Measurements from ENCODE around the gene LYRM4. TPM values are rescaled to one million over a fixed set of nuclear protein-coding genes. Genes with fewer than 3 reads are reported as not detected.

LYRM4 gene
- total RNA-seq, 1 donor from 2014 or later = 39.0 TPM

DNA sequence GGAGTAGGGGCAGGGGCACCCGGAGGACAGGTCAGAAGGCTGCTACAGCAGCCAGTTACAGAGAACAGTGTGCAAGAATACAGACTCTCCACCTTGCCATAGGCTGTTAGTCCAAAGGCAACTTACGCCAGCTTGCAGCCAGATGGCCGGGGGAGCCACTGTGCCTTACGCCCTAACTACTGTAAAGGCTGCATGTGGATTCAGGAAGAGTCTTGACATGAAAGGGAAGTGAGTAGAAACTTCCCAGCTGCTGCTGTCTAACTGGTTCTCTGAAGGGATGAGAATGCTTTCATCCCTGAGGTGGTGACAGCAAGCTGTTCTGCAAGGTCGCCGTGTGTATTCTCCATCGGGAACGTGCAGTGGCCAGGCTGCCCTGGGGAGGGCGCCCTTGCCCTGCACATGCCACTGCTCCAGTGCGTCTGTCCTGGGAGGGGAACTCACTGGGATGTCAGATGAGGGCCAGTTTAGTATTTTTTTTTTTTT is 46.1 kb downstream of the LYRM4 start:
- Mint-ChIP-seq H3K4me3 (ENCODE audit: unreplicated experiment) (no peak overlapping the region), H3K27ac (ENCODE audit: unreplicated experiment) (no peak overlapping the region)

DNA sequence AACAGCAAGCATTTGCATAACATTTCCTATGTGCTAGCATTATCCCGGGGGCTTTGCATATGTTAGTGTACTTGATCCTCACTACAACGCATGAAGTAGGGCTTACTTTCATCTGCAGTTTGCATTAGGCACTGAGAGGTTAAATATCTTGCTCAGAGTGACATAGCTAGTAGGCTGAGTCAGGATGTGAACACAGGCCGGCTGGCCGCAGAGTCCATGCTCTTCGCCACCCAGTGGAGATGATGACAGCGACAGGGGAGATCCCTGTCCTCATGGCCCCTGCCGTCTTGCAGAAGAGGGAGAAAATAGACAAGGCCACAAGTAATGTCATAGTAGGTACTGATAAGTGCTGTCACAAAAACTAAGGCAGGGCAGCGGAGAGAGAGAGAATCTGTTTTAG is 46.9 kb downstream of the LYRM4 start:
- no peak for DNase-seq (ENCODE audit: low spot score)
- Mint-ChIP-seq H3K36me3 (ENCODE audit: low read depth, unreplicated experiment) (no peaks in the 10 kb centered on the region), H3K27ac (ENCODE audit: unreplicated experiment) (no peak overlapping the region), H3K4me3 (ENCODE audit: unreplicated experiment) (no peak overlapping the region), H3K27me3 (ENCODE audit: unreplicated experiment) (no peaks in the 10 kb centered on the region), H3K4me1 (ENCODE audit: unreplicated experiment) (peaks cover 2% of the 10 kb centered on the region), H3K9me3 (ENCODE audit: unreplicated experiment) (no peaks in the 10 kb centered on the region)
- TF ChIP-seq, protein P1, sequence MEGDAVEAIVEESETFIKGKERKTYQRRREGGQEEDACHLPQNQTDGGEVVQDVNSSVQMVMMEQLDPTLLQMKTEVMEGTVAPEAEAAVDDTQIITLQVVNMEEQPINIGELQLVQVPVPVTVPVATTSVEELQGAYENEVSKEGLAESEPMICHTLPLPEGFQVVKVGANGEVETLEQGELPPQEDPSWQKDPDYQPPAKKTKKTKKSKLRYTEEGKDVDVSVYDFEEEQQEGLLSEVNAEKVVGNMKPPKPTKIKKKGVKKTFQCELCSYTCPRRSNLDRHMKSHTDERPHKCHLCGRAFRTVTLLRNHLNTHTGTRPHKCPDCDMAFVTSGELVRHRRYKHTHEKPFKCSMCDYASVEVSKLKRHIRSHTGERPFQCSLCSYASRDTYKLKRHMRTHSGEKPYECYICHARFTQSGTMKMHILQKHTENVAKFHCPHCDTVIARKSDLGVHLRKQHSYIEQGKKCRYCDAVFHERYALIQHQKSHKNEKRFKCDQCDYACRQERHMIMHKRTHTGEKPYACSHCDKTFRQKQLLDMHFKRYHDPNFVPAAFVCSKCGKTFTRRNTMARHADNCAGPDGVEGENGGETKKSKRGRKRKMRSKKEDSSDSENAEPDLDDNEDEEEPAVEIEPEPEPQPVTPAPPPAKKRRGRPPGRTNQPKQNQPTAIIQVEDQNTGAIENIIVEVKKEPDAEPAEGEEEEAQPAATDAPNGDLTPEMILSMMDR (IDR thresholded peaks at IDR 0.05; ENCODE audit: unreplicated experiment) = no peak

More for the DNA sequence above, 46.1 kb downstream of the LYRM4 start:
- H3K36me3 Mint-ChIP-seq (ENCODE audit: low read depth, unreplicated experiment) = no peaks in the 10 kb centered on the region
- H3K9me3 Mint-ChIP-seq (ENCODE audit: unreplicated experiment) = no peaks in the 10 kb centered on the region
- DNase-seq (ENCODE audit: low spot score) = peak; percentile 81
- TF ChIP-seq, protein P1 (IDR thresholded peaks at IDR 0.05; ENCODE audit: unreplicated experiment) = peak; percentile 80
- no peaks in the 10 kb centered on the region for H3K27me3 Mint-ChIP-seq (ENCODE audit: unreplicated experiment)
- peaks cover 2% of the 10 kb centered on the region for H3K4me1 Mint-ChIP-seq (ENCODE audit: unreplicated experiment)

DNA sequence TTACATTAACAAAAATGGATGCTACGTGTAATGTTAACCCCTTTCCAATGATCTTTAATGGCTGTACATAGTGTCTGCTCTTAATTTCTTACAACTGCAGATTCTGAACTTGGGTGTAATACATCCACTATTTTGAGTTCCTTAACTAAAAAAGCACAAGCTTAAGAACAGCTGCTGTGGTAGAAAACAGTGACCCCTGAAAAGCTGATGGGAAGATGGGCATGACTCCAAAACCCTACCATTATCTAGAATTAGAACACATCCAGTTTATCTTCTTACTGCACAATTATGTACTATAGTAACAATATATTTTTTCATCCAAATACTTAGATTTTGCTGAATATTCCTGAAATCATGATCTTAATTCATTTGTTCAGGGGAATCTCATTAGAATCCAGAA is 49.3 kb downstream of the LYRM4 start:
- Mint-ChIP-seq H3K9me3 (ENCODE audit: unreplicated experiment) (no peaks in the 10 kb centered on the region), H3K27me3 (ENCODE audit: unreplicated experiment) (no peaks in the 10 kb centered on the region), H3K36me3 (ENCODE audit: low read depth, unreplicated experiment) (no peaks in the 10 kb centered on the region), H3K4me3 (ENCODE audit: unreplicated experiment) (no peak overlapping the region), H3K27ac (ENCODE audit: unreplicated experiment) (no peak overlapping the region), H3K4me1 (ENCODE audit: unreplicated experiment) (peaks cover 9% of the 10 kb centered on the region)
- no peak for DNase-seq (ENCODE audit: low spot score)
- TF ChIP-seq, protein P1 (IDR thresholded peaks at IDR 0.05; ENCODE audit: unreplicated experiment) = no peak

DNA sequence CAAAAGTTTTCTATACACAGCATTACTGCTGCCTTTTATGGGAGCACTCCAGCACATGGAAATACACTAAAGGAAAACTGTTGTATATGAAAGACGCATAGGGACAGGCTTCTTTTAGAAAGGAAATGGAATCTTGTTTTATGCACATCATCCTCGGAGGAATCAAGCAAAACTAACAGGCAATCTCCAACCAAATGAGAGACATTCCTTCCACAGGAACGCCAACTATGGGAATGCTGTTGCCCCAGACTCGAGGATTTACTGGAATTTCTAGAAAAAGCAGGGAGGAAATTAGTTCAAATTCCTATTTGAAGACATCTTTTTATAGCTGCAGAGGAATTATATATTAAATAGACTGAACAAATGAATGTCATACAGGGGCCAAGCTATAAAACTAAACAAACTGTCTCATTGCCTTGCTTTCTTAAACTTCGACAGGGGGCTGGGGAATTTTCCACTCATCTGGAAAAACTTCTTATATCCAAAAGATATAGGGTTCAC is 52.2 kb downstream of the LYRM4 start:
- TF ChIP-seq, protein P1 (IDR thresholded peaks at IDR 0.05; ENCODE audit: unreplicated experiment) = no peak
- Mint-ChIP-seq H3K27me3 (ENCODE audit: unreplicated experiment) (no peaks in the 10 kb centered on the region), H3K4me1 (ENCODE audit: unreplicated experiment) (peaks cover 33% of the 10 kb centered on the region), H3K4me3 (ENCODE audit: unreplicated experiment) (no peak overlapping the region), H3K36me3 (ENCODE audit: low read depth, unreplicated experiment) (no peaks in the 10 kb centered on the region), H3K27ac (ENCODE audit: unreplicated experiment) (no peak overlapping the region), H3K9me3 (ENCODE audit: unreplicated experiment) (no peaks in the 10 kb centered on the region)
- DNase-seq (ENCODE audit: low spot score) = no peak

DNA sequence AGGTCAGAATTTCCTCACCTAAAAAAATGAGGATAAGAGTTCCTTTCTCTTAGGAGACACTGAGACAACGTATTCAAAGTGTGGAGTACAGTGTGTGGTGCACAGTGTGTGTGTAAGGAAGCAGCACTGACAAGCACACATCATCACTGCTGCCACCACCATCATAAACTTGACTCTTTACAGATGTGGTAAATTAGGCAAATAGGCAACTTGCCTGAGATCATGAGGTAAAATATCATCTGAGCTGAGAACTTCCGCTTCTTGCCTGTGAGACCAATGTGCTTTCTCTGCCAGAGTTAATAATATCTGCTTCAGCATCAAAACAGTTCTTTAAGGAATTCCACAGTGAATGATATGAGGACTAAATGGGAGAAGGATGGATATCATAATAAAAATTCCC is 52.7 kb downstream of the LYRM4 start:
- no peaks in the 10 kb centered on the region for H3K27me3 Mint-ChIP-seq (ENCODE audit: unreplicated experiment)
- no peak overlapping the region for H3K27ac Mint-ChIP-seq (ENCODE audit: unreplicated experiment)
- no peak overlapping the region for H3K4me3 Mint-ChIP-seq (ENCODE audit: unreplicated experiment)
- no peak for DNase-seq (ENCODE audit: low spot score)
- peaks cover 37% of the 10 kb centered on the region for H3K4me1 Mint-ChIP-seq (ENCODE audit: unreplicated experiment)
- no peaks in the 10 kb centered on the region for H3K36me3 Mint-ChIP-seq (ENCODE audit: low read depth, unreplicated experiment)
- H3K9me3 Mint-ChIP-seq (ENCODE audit: unreplicated experiment) = no peaks in the 10 kb centered on the region
- TF ChIP-seq, protein P1 (IDR thresholded peaks at IDR 0.05; ENCODE audit: unreplicated experiment) = no peak
